ENCODE measurements around the gene PCSK6.

DNA sequence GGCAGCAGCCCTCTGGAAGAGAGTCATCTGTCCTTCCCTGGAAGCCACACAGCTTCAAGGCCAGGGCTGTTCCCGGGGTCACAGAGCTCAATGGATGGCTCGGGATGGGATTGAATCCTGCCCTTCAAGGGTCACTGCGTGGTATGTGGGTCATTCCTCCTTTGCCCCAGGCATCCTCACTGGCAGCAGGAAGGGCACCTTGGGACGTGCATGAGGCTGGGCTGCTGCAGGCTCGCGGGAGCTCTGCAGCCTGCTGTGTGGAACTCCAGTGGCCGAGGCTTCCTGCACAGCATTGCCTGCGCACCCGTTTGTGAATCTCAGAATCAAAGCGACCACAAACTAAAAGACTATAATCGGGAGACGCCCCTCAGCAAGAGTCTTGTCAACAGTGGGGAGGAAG is 60.7 kb downstream of the PCSK6 start:
- TF ChIP-seq, protein P1, sequence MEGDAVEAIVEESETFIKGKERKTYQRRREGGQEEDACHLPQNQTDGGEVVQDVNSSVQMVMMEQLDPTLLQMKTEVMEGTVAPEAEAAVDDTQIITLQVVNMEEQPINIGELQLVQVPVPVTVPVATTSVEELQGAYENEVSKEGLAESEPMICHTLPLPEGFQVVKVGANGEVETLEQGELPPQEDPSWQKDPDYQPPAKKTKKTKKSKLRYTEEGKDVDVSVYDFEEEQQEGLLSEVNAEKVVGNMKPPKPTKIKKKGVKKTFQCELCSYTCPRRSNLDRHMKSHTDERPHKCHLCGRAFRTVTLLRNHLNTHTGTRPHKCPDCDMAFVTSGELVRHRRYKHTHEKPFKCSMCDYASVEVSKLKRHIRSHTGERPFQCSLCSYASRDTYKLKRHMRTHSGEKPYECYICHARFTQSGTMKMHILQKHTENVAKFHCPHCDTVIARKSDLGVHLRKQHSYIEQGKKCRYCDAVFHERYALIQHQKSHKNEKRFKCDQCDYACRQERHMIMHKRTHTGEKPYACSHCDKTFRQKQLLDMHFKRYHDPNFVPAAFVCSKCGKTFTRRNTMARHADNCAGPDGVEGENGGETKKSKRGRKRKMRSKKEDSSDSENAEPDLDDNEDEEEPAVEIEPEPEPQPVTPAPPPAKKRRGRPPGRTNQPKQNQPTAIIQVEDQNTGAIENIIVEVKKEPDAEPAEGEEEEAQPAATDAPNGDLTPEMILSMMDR (IDR thresholded peaks at IDR 0.05), result no peak
- TF ChIP-seq POLR2A (IDR thresholded peaks at IDR 0.05), result no peak
- TF ChIP-seq EP300 (IDR thresholded peaks at IDR 0.05), result no peak

All from sigmoid colon (tissue), 4 donors.